ENCODE measurements around the gene CORO1C. TPM values are rescaled to one million over a fixed set of nuclear protein-coding genes. Genes with fewer than 3 reads are reported as not detected.

The CORO1C gene
- total and polyA plus RNA-seq, 9 of the 15 experiments (the other 6 are each of a cell fraction or from before 2014, with no cell fraction given): 55.2 to 280 (median 150) TPM

DNA sequence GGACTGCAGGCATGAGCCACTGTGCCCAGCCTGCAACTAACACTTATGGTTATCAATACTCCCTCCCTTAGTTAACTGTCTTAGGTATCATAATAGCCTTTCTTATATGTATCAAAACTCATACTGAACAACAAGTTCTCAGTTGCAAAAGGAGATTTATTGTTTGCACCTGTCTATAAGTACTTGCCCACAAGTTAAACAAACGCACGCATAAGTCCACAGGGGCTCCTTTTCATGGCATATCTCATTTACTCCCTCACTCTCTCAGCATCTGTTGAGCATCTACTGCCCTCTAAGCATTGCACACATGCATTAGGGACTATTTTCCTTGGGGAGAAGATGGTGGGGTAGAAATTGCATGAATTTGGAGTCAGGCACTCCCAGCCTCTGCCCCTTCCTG is 46.7 kb upstream of the CORO1C start:
- no TSS peak for BruUV-seq (replicated peaks)
- H4K20me1 ChIP-seq (replicated peaks; ENCODE audit: control insufficient read depth, insufficient read depth, low read length): no peaks in the 10 kb centered on the region
- H3K79me2 ChIP-seq (ENCODE audit: control insufficient read depth, insufficient read depth, low read length): no peaks in the 10 kb centered on the region
- H3K9ac ChIP-seq (ENCODE audit: insufficient read depth in 1 of 2, low read depth in 2 of 2, low read length in 2 of 2): no peak overlapping the region
- ATAC-seq (no peak), DNase-seq (ENCODE audit: extremely low read depth in 1 of 4, low spot score in 3 of 4) (no peak), FAIRE-seq (no peak)
- 8% methylated on average over 2 of the region's 2 CpGs for WGBS (ENCODE audit: insufficient coverage, low coverage, missing lambda C conversion rate)
- no peaks in the 10 kb centered on the region for H3K9me3 ChIP-seq (replicated peaks; ENCODE audit: control insufficient read depth, insufficient read depth, low read depth, low read length)
- H3K27ac ChIP-seq (ENCODE audit: extremely low read depth, low read depth, low read length): no peak overlapping the region
- no peak overlapping the region for H2AFZ ChIP-seq (ENCODE audit: low read depth, low read length)
- peaks cover 0 to 4% of the 10 kb centered on the region in 2 experiments; a peak in 4 of 5 replicates for H3K27me3 ChIP-seq (ENCODE audit: control insufficient read depth in 2 of 2, insufficient read depth in 2 of 2, low read length in 2 of 2)
- H3K4me2 ChIP-seq (ENCODE audit: insufficient read depth, low read length): no peak overlapping the region
- H3K4me1 ChIP-seq (replicated peaks in 1 of 2; ENCODE audit: control insufficient read depth in 2 of 2, insufficient read depth in 2 of 2, low read length in 2 of 2): peaks cover 6 to 9% of the 10 kb centered on the region in 2 experiments; a peak in 4 of 5 replicates
- H3K36me3 ChIP-seq (ENCODE audit: control insufficient read depth, insufficient read depth, low read length): no peaks in the 10 kb centered on the region
- ChIA-PET CTCF (ENCODE audit: low intra/inter-chr PET ratio) (no interaction called here), POLR2A (no interaction called here)
- in situ Hi-C loops (cut with MboI) (no loop called here), intact Hi-C loops (cut with micrococcal nuclease) (no loop called here)
- no peaks in the 10 kb centered on the region for H3K9me1 ChIP-seq (ENCODE audit: control insufficient read depth, insufficient read depth, low read length)
- no peak overlapping the region for H3K4me3 ChIP-seq
- TF ChIP-seq, protein P1, sequence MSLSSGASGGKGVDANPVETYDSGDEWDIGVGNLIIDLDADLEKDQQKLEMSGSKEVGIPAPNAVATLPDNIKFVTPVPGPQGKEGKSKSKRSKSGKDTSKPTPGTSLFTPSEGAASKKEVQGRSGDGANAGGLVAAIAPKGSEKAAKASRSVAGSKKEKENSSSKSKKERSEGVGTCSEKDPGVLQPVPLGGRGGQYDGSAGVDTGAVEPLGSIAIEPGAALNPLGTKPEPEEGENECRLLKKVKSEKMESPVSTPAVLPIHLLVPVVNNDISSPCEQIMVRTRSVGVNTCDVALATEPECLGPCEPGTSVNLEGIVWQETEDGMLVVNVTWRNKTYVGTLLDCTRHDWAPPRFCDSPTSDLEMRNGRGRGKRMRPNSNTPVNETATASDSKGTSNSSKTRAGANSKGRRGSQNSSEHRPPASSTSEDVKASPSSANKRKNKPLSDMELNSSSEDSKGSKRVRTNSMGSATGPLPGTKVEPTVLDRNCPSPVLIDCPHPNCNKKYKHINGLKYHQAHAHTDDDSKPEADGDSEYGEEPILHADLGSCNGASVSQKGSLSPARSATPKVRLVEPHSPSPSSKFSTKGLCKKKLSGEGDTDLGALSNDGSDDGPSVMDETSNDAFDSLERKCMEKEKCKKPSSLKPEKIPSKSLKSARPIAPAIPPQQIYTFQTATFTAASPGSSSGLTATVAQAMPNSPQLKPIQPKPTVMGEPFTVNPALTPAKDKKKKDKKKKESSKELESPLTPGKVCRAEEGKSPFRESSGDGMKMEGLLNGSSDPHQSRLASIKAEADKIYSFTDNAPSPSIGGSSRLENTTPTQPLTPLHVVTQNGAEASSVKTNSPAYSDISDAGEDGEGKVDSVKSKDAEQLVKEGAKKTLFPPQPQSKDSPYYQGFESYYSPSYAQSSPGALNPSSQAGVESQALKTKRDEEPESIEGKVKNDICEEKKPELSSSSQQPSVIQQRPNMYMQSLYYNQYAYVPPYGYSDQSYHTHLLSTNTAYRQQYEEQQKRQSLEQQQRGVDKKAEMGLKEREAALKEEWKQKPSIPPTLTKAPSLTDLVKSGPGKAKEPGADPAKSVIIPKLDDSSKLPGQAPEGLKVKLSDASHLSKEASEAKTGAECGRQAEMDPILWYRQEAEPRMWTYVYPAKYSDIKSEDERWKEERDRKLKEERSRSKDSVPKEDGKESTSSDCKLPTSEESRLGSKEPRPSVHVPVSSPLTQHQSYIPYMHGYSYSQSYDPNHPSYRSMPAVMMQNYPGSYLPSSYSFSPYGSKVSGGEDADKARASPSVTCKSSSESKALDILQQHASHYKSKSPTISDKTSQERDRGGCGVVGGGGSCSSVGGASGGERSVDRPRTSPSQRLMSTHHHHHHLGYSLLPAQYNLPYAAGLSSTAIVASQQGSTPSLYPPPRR (CRISPR knock-in tag; IDR thresholded peaks at IDR 0.05; ENCODE audit: borderline replicate concordance): no peak
- no peak for TF ChIP-seq ZC3H11A (IDR thresholded peaks at IDR 0.05; ENCODE audit: low read depth, low read length)
- TF ChIP-seq BRD9 (IDR thresholded peaks at IDR 0.05; ENCODE audit: low read depth, partially characterized antibody): no peak
- TF ChIP-seq, protein P2, sequence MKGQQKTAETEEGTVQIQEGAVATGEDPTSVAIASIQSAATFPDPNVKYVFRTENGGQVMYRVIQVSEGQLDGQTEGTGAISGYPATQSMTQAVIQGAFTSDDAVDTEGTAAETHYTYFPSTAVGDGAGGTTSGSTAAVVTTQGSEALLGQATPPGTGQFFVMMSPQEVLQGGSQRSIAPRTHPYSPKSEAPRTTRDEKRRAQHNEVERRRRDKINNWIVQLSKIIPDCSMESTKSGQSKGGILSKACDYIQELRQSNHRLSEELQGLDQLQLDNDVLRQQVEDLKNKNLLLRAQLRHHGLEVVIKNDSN (CRISPR knock-in tag; IDR thresholded peaks at IDR 0.05): no peak
- TF ChIP-seq ZNF644 (tag; IDR thresholded peaks at IDR 0.05; ENCODE audit: low read depth): no peak
- TF ChIP-seq HINFP (tag; conservative IDR thresholded peaks at IDR 0.05; ENCODE audit: low read depth): no peak
- TF ChIP-seq EWSR1 (IDR thresholded peaks at IDR 0.05; ENCODE audit: borderline replicate concordance, low read depth, partially characterized antibody): no peak
- no peak for TF ChIP-seq BDP1 (IDR thresholded peaks at IDR 0.05; ENCODE audit: insufficient read depth, insufficient read length)
- TF ChIP-seq HNRNPUL1 (IDR thresholded peaks at IDR 0.05; ENCODE audit: low read length): no peak
- TF ChIP-seq, protein P3, sequence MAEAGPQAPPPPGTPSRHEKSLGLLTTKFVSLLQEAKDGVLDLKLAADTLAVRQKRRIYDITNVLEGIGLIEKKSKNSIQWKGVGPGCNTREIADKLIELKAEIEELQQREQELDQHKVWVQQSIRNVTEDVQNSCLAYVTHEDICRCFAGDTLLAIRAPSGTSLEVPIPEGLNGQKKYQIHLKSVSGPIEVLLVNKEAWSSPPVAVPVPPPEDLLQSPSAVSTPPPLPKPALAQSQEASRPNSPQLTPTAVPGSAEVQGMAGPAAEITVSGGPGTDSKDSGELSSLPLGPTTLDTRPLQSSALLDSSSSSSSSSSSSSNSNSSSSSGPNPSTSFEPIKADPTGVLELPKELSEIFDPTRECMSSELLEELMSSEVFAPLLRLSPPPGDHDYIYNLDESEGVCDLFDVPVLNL (CRISPR knock-in tag; IDR thresholded peaks at IDR 0.05; ENCODE audit: low read depth): no peak
- TF ChIP-seq BACH1 (tag; IDR thresholded peaks at IDR 0.05): no peak
- TF ChIP-seq, protein P4, sequence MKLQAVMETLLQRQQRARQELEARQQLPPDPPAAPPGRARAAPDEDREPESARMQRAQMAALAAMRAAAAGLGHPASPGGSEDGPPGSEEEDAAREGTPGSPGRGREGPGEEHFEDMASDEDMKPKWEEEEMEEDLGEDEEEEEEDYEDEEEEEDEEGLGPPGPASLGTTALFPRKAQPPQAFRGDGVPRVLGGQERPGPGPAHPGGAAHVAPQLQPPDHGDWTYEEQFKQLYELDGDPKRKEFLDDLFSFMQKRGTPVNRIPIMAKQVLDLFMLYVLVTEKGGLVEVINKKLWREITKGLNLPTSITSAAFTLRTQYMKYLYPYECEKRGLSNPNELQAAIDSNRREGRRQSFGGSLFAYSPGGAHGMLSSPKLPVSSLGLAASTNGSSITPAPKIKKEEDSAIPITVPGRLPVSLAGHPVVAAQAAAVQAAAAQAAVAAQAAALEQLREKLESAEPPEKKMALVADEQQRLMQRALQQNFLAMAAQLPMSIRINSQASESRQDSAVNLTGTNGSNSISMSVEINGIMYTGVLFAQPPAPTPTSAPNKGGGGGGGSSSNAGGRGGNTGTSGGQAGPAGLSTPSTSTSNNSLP (IDR thresholded peaks at IDR 0.05; ENCODE audit: borderline replicate concordance, low read depth, low read length): no peak
